ENCODE data around the gene C16orf78.

C16orf78 gene

DNA sequence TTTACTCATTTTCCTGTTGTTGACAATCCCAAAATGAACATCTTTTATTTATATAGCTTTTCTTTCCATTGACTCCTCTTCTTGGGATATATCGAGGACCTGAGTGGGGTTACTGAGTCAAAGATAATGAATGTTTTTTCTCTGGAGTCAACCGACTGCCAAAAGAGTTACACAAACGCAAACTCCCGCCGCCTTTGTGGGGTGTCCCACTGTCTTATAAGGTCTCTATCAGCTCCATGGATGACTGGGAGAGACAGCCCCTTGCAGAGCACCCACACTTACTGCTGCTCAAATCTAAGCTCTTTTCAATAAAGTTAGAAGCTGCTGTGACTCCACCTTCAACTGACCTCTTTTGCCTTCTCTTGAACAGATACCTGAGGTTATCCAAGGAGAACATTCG is 25.2 kb downstream of the C16orf78 start:
- no peak for DNase-seq

DNA sequence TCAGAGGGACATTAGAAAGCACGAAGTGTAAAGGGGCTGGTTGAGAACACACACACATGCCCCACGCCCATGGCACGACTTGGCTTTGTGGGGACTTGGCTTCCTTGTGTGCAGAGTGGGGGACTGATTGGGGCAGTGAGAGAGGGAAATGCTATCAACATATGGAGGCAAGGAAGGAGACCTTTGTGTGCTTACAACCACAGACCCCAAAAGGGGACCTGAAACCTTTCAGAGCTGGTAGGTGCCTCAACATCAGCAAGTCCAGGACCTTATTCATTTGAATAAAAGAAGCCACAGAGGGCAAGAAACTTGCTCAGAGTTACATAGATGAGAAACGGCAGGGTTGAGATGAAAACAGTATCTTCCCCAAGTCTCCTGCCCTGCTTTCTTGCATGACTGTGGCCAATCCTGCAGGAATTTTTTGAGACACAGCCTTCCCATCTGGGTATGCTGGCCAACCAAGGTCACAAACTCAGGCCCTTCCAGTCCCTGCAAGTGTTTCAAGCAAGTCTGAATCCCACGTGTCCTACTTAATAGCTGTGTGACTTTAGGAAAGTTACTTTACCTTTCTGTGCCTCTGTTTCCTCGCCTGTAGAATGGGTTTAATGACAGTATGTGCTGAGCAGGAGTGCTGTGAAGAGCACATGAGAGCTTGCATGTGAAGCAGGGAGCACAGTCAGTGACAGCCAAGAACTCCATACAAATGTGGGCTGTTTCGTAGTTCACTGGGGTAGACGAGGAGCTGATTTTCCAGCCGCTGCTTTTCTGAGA is 26.2 kb downstream of the C16orf78 start:
- DNase-seq = no peak

DNA sequence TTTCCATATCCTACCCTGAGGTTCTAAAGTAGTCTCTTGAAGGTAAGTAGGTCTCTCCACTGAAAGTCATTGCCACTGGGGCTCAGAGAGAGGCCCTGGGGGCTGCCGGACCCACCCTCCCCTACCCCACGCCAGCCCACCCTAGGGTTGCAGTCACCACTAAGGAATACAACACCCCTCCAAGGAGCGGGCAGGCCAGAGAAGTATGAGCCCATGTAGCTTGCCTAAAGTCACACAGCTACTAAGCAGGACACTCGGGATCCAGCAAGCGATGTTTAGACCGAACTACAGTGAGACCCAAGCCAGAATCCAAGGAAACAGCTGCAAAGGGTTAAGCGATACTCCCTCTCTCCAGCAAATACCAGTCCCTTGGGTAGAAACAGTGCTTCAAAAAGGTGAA is 27.0 kb downstream of the C16orf78 start:
- no peak for DNase-seq

DNA sequence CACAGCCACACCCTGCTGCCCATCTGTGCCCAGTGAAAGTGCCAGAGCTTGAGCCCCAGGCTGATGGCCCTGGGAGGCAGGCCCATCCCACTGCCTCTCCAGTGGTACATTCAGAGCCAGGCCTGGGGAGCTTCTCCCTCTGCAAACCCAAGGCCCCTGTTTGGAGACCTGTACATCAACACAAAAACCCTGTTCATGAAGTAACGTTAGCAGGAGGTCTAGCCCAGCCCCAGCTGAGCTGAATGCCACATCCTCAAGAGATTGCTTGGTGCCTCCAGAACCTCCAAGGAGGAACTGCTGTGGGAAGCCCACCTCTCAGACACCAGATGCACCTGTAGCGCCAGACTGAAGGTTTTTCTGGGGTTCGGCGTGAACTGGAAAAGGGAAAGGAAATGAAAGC is 31.5 kb downstream of the C16orf78 start:
- no peak for DNase-seq

GRCh38 chr16:49405530-49405929 is 31.9 kb downstream of the C16orf78 start:
- DNase-seq = no peak

GRCh38 chr16:49407873-49408550 is 34.4 kb downstream of the C16orf78 start:
- DNase-seq = peak; percentile 68

DNA sequence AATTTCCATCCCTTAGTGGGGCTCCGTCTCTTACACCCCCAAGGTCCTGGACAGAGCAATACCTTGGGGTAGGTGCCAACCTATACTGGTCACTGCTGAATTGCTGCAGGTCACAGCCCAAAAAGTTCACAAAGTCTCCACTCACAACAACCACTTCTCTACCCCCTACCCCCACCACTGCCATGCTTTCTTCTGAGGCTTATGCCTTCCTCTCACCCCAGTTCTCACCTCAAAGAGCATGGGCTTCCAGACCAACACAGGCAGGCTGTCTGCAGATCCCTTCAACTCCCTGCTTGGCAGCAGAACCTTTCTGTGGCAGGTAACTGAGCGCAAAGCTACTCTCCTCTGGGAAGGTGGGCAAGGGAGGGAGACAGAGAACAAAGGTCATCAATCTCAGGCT is 35.5 kb downstream of the C16orf78 start:
- DNase-seq = no peak

GRCh38 chr16:49410226-49410625 is 36.6 kb downstream of the C16orf78 start:
- DNase-seq = no peak

- DNase-seq = no peak
Observed at GRCh38 chr16:49411121-49411970, 37.7 kb downstream of the C16orf78 start.

DNA sequence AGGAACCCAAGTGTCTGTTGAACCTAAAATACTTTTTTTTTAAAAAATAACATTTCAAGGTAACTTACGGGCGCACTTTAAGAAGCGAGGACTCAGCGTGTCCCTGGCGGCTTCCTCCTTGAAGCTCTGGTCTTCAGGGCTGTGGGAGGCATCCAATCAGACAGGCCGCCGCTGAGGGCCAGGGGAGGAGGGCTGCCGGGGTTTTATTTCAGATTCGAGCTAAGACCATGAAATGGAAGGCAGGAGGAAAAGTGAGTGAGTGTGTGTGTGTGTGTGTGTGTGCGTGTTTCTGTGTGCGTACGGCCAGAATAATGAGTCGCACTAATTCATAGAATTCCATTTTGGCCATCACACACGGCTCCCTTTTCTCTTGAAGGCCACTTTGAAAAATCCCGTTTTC is 41.1 kb downstream of the C16orf78 start:
- DNase-seq = no peak

DNA sequence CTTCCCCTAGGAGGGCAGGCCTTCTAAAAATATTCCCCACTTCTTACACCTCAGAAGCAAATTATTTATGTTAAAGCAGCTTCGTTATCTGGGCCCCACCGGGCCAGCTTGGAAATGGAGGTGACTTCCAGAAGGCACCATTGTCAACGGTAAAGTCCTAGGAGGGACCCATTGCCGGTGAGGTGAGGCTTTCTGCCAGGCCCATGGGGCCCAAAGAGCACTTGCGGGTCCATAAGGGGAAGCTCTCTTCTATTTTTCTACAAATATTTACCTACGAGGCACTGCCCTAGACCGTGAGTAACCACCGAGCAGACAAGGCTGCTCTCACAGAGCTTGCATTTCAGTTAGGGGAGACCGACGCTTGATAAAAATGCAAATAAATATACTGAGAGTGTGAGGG is 41.5 kb downstream of the C16orf78 start:
- DNase-seq = no peak

DNA sequence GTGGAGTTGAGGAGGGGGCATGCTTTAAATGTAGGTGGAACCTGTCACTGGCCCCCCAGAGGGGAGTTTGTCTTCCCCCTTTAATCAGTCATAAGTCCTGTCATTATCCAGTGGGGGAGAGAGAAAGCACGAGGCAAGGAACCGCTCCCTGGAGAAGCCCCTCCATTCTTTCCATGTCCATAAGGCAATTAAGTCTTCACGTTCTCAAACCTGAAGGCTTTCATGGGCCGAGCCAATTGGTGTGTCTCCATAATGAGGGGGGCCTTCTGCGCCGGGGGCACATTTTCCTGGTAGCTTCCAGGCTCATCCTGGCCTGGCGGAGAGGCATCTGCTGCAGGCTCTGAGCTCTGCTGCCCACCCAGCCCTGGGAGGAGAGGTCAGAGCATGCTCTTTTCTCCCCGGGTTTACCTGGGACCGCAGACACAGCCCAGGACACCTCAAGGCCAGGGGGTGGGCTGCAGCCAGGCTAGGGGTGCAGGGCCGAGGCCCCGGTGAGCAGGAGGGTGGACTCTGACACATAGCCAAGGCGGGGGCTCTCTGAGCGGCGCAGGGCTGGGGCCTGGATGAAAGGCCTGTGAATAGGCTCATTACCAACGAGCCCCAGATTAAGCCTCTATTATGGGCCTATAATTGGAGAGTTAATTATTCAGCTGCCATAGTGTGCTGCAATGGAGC is 42.5 kb downstream of the C16orf78 start:
- DNase-seq = no peak

DNA sequence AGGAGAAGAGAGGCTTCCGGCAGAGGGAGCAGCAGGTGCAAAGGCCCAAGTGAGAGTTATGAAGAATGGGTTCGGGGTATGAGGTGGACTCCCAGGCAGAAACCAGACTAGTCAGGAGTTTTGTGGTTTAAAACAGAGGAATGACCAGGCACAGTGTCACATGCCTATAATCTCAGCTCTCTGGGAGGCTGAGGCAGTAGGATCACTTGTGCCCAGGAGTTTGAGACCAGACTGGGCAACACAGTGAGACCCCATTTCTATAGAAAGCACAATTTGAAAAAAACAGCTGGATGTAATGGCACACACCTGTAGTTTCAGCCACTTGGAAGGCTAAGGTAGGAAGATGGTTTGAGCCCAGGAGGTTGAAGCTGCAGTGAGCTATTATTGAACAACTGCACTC is 43.8 kb downstream of the C16orf78 start:
- DNase-seq = no peak

DNA sequence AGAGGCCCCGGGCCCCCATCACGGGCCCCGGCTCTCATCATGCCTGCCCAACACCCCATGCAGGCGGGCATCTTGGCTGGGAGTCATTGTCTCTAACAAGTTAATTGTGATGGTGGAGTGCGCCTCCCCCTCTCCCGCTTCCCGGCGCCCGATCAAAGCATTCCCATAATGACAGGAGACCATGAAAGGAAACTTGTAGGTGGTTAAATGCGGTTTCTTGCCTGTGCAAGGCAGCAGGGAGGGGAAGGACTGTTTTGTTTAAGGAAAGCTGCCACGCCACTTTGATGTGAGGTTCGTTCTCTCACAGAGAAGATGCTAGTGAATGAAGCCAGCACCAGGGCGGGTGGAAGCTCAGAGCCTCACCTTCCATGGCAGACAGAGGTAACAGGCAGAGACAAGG is 45.4 kb downstream of the C16orf78 start:
- no peak for DNase-seq

- DNase-seq = no peak
Observed at GRCh38 chr16:49419862-49420261, 46.3 kb downstream of the C16orf78 start.

DNA sequence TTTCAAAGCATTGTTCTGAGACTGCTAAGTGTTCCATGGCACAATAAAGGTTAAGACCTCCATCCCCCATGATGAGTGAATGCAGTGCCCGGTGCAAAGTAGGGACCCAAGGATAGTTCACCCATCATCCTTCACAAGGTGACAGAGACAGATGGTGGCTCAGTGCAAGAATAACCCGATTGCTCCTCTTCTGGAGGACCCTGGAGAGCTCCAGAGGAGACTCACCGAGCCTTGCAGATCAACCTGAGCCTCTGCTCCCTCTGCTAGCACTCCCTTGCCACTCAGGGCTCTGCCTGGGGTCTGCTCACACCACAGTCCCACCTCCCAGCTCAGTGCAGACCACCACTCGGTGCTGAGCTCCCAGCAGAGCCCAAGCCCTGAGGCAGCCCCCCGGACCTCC is 49.3 kb downstream of the C16orf78 start:
- DNase-seq = no peak

- DNase-seq = no peak
Observed at GRCh38 chr16:49424961-49425360, 51.4 kb downstream of the C16orf78 start.

GRCh38 chr16:49427771-49428170 is 54.2 kb downstream of the C16orf78 start:
- no peak for DNase-seq

DNA sequence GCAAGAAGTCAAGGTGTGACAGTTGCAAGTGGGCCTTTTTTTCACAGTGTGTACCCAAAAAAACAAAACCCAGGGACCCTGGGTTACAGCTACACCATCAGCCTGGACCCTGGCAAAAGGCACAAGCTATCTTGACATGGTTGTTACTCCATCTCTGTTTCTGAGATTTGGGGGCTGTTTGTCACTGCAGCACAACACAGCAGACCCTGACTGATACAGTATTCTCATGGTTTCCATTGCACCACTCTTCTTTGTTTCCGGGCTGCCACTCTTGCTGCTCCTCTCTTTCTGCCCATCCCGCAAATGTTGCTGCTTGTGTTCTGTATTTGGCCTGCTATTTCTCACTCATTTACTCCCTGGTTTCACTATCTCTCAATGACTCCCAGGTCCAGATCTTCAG is 55.2 kb downstream of the C16orf78 start:
- no peak for DNase-seq

DNA sequence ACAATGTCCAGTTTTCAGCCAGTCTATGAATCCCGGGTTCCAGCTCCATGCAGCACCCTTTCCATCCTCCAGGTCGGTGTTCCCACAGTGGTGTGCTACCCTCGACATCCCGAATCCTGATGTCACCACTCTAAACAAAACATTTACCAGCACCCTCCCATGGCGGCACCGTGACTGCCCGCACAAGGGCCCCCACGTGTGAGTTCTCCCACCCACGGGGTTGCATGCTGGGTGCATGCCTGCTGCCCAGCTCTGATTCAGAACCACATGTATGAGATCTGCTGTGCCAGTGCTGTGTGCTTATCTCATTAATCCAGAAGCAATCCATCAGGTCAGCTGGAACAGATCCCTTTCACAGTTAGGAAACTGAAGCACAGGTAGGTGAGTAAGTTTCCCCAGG is 57.4 kb downstream of the C16orf78 start:
- DNase-seq = no peak

- no peak for DNase-seq
Observed at GRCh38 chr16:49431591-49432290, 58.1 kb downstream of the C16orf78 start.

DNA sequence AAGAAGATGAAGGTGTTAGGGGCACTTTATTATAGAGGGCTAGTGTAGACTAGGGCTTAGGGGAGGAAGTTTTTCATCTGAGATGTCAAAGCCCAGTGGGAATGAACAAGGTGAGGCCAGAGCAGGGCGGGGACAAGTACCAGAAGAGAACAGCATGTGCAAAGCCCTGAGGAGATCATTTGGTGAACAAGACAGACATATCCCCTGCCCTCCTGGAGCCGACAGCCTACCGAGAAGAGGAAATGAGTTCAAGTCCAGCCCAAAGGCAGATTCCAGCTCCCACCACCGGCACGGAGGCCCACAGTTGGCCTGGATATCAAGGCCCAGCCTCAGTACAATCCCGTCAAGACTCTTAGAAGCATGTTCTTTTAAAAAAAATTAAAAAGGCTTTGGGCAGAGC is 61.1 kb downstream of the C16orf78 start:
- no peak for DNase-seq

DNA sequence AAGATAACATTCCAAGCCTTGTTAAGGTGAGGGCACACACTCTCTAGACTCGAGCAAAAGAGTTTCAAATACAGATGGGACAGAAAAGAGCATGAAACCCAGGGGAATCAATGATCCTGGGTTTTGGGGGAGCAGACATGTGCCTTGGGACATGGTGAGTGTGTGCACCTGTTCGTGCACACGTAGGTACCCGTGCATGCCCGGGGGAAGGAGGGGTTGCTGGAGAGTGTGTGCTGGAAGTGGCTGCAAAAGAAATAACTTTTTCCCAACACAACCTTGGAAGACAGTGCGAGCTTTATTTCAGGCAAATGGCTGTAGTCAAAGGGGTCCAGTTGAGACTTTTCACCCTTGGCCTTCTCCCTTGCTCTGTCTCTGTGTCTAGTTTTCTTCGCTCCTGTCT is 62.6 kb downstream of the C16orf78 start:
- DNase-seq = no peak
